Measurements from ENCODE around the gene FAM163A. TPM values are rescaled to one million over a fixed set of nuclear protein-coding genes. Genes with fewer than 3 reads are reported as not detected.

Gene FAM163A
- total RNA-seq, 3 donors from 2014 or later (not counting 1 experiment from before 2014, with no cell fraction given): not detected

DNA sequence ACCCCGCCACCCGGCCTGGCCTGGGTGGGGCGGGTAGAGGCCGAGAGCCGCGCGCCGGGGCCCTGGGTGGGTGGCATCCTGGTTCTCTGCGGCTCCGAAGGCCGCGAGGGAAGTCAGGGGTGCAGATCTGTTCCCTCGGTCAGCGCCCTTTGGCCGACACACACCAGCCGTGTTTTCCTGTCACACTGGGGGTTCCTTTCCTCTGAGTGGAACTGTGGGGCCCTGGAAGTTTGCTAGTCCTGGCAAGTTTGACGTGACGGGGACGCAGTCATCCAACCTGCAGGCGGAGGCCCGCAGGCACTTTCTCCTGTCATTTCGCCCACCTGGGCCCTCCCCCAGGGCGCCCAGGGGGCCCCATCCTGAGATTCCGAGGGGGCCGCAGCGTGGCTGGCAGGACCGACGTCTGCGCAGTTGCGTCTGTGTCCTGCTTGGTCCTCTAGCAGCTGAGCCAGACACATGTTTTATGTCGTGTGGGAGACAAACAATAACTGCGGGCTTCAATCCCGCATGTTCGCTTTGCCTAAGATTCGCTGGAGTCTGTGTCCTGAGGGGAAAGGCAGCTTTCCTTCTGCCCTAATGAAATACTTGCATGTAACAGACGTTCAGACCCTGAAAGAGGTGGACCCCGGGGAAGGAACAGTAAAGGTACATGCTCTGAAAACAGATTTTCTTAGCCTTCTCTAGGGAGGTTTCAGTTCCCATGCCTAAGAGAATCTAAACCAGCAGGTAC lies 1.5 kb downstream of the FAM163A start:
- Mint-ChIP-seq H3K27me3 (ENCODE audit: low read depth in 2 of 2) (peaks cover 61 to 62% of the 10 kb centered on the region in 2 donors), H3K27ac (no peak overlapping the region), H3K9me3 (no peaks in the 10 kb centered on the region), H3K4me3 (no peak overlapping the region), H3K36me3 (no peaks in the 10 kb centered on the region), H3K4me1 (peaks cover 5 to 8% of the 10 kb centered on the region in 2 donors)
- DNase-seq (no peak), ATAC-seq (no peak)
- Histone ChIP-seq H3K4me3 (ENCODE audit: low read length) (no peak overlapping the region), H3K36me3 (ENCODE audit: control insufficient read depth, insufficient read depth, low read length) (no peaks in the 10 kb centered on the region), H3K4me1 (ENCODE audit: control insufficient read depth, insufficient read depth, low read length) (no peaks in the 10 kb centered on the region), H3K9me3 (ENCODE audit: control insufficient read depth, insufficient read depth, low read length) (no peaks in the 10 kb centered on the region), H3K27me3 (ENCODE audit: control insufficient read depth, insufficient read depth, low read length) (peaks cover 10% of the 10 kb centered on the region), H3K27ac (ENCODE audit: low read length) (no peak overlapping the region)
- TF ChIP-seq CTCF (IDR thresholded peaks at IDR 0.05): no peak
- intact Hi-C loops (cut with micrococcal nuclease): no loop called here
- WGBS (ENCODE audit: insufficient coverage): 56% methylated on average over 37 of the region's 37 CpGs

DNA sequence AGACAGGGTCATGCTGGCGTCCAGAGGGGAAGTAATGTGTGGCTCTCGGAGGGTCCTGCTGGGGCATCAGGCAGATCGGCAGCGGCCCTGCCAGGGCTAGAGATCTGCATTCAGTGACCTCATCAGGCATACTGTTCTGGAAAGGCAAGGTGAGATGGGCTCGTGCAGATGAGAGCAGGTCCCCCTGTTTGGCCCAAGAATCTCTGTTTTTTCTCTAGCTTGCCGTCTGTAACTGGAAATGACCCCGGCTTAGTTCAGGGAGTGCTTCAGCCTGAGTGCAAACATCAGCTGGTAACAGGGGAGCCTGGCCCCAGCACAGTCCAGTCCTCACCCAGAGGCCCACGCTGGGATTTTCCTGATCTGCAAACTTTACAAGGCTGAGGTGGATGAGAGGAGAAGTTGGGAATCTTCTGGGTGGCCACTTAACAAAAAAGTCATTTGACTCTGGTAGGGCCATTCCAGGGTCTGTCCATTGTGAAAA lies 2.1 kb downstream of the FAM163A start:
- DNase-seq (no peak), ATAC-seq (no peak)
- WGBS (ENCODE audit: insufficient coverage): 86% methylated on average over 8 of the region's 8 CpGs
- H3K9me3 Mint-ChIP-seq: no peaks in the 10 kb centered on the region
- Histone ChIP-seq H3K4me3 (ENCODE audit: low read length) (no peak overlapping the region), H3K36me3 (ENCODE audit: control insufficient read depth, insufficient read depth, low read length) (no peaks in the 10 kb centered on the region), H3K27ac (ENCODE audit: low read length) (no peak overlapping the region), H3K9me3 (ENCODE audit: control insufficient read depth, insufficient read depth, low read length) (no peaks in the 10 kb centered on the region), H3K27me3 (ENCODE audit: control insufficient read depth, insufficient read depth, low read length) (peaks cover 10% of the 10 kb centered on the region), H3K4me1 (ENCODE audit: control insufficient read depth, insufficient read depth, low read length) (no peaks in the 10 kb centered on the region)
- H3K27ac Mint-ChIP-seq: no peak overlapping the region
- H3K36me3 Mint-ChIP-seq: no peaks in the 10 kb centered on the region
- no peak overlapping the region for H3K4me3 Mint-ChIP-seq
- H3K27me3 Mint-ChIP-seq (ENCODE audit: low read depth in 2 of 2): peaks cover 63% of the 10 kb centered on the region in 2 donors
- intact Hi-C loops (cut with micrococcal nuclease): no loop called here
- H3K4me1 Mint-ChIP-seq: peaks cover 5 to 8% of the 10 kb centered on the region in 2 donors
- TF ChIP-seq CTCF (IDR thresholded peaks at IDR 0.05): no peak

DNA sequence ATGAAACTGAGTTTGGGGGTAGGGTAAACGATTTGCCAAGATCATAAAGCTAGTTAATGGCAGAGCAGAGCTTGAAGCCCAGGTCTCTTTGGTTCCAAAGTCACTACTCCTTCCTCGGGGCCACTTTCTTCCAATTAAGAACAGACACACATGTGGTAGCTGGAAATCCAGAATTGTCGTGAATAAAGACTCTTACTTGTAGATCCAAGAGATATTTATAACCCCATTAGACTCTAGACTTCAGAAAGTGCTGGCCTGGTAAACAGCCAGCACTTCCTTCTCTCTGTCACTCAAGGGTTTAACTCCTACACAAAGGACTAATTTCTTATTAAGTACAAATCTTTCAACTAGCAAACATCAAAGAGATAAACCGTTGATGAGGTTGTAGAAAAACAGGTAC lies 2.7 kb downstream of the FAM163A start:
- Mint-ChIP-seq H3K27ac (no peak overlapping the region), H3K4me1 (peaks cover 5 to 8% of the 10 kb centered on the region in 2 donors), H3K4me3 (no peak overlapping the region), H3K9me3 (peaks cover 0 to 2% of the 10 kb centered on the region in 2 donors), H3K36me3 (no peaks in the 10 kb centered on the region), H3K27me3 (ENCODE audit: low read depth in 2 of 2) (peaks cover 61 to 63% of the 10 kb centered on the region in 2 donors)
- H3K27me3 ChIP-seq (ENCODE audit: control insufficient read depth, insufficient read depth, low read length): peaks cover 10% of the 10 kb centered on the region
- 53% methylated on average over 4 of the region's 4 CpGs for WGBS (ENCODE audit: insufficient coverage)
- H3K36me3 ChIP-seq (ENCODE audit: control insufficient read depth, insufficient read depth, low read length): no peaks in the 10 kb centered on the region
- ATAC-seq (no peak), DNase-seq (no peak)
- intact Hi-C loops (cut with micrococcal nuclease): no loop called here
- no peaks in the 10 kb centered on the region for H3K4me1 ChIP-seq (ENCODE audit: control insufficient read depth, insufficient read depth, low read length)
- H3K4me3 ChIP-seq (ENCODE audit: low read length): no peak overlapping the region
- H3K27ac ChIP-seq (ENCODE audit: low read length): no peak overlapping the region
- no peak for TF ChIP-seq CTCF (IDR thresholded peaks at IDR 0.05)
- H3K9me3 ChIP-seq (ENCODE audit: control insufficient read depth, insufficient read depth, low read length): no peaks in the 10 kb centered on the region
